ENCODE data around the gene OIP5. TPM values are rescaled to one million over a fixed set of nuclear protein-coding genes. Genes with fewer than 3 reads are reported as not detected.

OIP5 gene
- 2.7 and 4.4 TPM in 2 replicates for total RNA-seq

GRCh38 chr15:41332194-41333025 is at the start of gene OIP5, which contains the start of gene NUSAP1:
Gene OIP5 (minus strand): TSS chr15:41332591. CDS start chr15:41332561, 30 bp downstream.
Gene NUSAP1 (plus strand): TSS chr15:41332881. CDS start chr15:41332958, 77 bp downstream.
- DNase-seq (ENCODE audit: low read depth), result peak; percentile 97
- no peaks in the 10 kb centered on the region for H3K36me3 ChIP-seq (ENCODE audit: control insufficient read depth, insufficient read depth, low read length)
- no peak for TF ChIP-seq CTCF (IDR thresholded peaks at IDR 0.05; ENCODE audit: insufficient read depth, low read length, poor library complexity, severe bottlenecking)
- H3K27me3 ChIP-seq (ENCODE audit: control insufficient read depth, insufficient read depth, low read length), result no peaks in the 10 kb centered on the region
- peak within 1 kb of the TSS; percentile 90 for H3K4me3 ChIP-seq (ENCODE audit: low read depth, low read length)

GRCh38 chr15:41377978-41378377 is 45.6 kb upstream of the OIP5 start:
- DNase-seq (ENCODE audit: low read depth), result no peak
- TF ChIP-seq CTCF (IDR thresholded peaks at IDR 0.05; ENCODE audit: insufficient read depth, low read length, poor library complexity, severe bottlenecking), result no peak
- Histone ChIP-seq H3K27me3 (ENCODE audit: control insufficient read depth, insufficient read depth, low read length) (no peaks in the 10 kb centered on the region), H3K4me3 (ENCODE audit: low read depth, low read length) (no peak overlapping the region), H3K36me3 (ENCODE audit: control insufficient read depth, insufficient read depth, low read length) (no peaks in the 10 kb centered on the region)

DNA sequence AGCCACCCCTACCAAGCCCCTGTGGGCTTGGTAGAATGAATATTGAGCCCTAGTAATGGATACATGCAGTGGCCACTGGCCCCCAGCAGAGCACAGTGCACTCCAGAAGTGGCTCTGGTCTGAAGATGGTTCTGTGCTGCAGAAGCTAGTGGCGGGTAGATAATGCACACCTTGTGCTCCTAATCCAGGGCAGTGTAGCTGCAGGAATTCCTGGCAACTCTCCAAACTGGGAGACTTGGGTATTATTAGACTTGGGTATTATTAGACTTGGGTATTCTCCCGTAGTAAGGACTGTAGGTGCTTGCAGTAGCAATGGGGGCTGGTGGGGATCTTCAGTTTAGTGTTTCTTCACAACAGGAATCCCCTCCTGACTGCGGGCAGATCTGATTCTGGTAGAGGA is 35.0 kb upstream of the OIP5 start:
- Histone ChIP-seq H3K36me3 (ENCODE audit: control insufficient read depth, insufficient read depth, low read length) (peaks cover 2% of the 10 kb centered on the region), H3K4me3 (ENCODE audit: low read depth, low read length) (no peak overlapping the region), H3K27me3 (ENCODE audit: control insufficient read depth, insufficient read depth, low read length) (no peaks in the 10 kb centered on the region)
- TF ChIP-seq CTCF (IDR thresholded peaks at IDR 0.05; ENCODE audit: insufficient read depth, low read length, poor library complexity, severe bottlenecking), result no peak
- DNase-seq (ENCODE audit: low read depth), result no peak

- TF ChIP-seq CTCF (IDR thresholded peaks at IDR 0.05; ENCODE audit: insufficient read depth, low read length, poor library complexity, severe bottlenecking), result no peak
- DNase-seq (ENCODE audit: low read depth), result no peak
- no peaks in the 10 kb centered on the region for H3K27me3 ChIP-seq (ENCODE audit: control insufficient read depth, insufficient read depth, low read length)
- H3K36me3 ChIP-seq (ENCODE audit: control insufficient read depth, insufficient read depth, low read length), result no peaks in the 10 kb centered on the region
- no peak overlapping the region for H3K4me3 ChIP-seq (ENCODE audit: low read depth, low read length)
These were observed 22.0 kb upstream of the OIP5 start for GRCh38 chr15:41354371-41354770.

DNA sequence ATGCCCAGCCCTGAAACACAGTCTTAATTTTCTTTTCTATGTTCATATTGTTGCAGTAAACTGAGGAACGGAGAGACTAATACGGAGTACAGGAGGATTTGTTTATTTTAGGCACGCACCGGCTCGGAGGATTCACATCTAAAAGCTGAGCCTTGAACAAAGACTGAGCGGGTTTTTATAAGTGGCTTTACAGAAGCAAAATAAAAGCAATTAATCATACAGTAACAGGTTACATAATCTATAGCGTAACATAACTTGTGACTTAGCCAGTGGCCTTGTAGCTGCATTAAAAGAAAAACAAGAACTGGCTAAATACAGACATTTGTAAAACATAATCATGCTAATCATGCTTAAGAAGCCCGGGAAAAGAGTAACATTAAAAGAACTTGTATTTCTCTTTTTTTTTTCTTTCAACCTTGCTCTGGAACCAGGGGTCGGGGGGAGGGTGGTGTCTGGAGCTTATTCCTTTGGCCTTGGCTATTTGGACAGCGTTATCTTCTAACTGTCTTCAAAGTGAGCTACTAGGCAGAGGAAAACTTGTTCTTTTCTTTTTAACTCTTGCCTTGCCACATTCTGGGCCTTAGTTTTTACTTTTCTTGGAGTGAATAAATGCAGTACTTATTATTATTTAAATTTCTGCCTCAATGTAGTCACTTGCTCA is 17.8 kb upstream of the OIP5 start:
- TF ChIP-seq CTCF (IDR thresholded peaks at IDR 0.05; ENCODE audit: insufficient read depth, low read length, poor library complexity, severe bottlenecking), result no peak
- DNase-seq (ENCODE audit: low read depth), result no peak
- no peaks in the 10 kb centered on the region for H3K36me3 ChIP-seq (ENCODE audit: control insufficient read depth, insufficient read depth, low read length)
- H3K27me3 ChIP-seq (ENCODE audit: control insufficient read depth, insufficient read depth, low read length), result no peaks in the 10 kb centered on the region
- H3K4me3 ChIP-seq (ENCODE audit: low read depth, low read length), result no peak overlapping the region
